Osteoblast (primary cell): ENCODE data around the gene LINC00237. TPM values are rescaled to one million over a fixed set of nuclear protein-coding genes. Genes with fewer than 3 reads are reported as not detected.

Experiments used
- DNase-seq: peaks from one replicate; pipeline ENCODE4 v3.0.0; 2011; ENCODE audit warnings: low spot score, mixed read lengths; ENCODE audit not compliant: insufficient read length; ENCODE audit errors: missing footprints
- H2AFZ ChIP-seq: 2 replicates; pipeline ENCODE4 v1.6.0; 2011; ENCODE audit warnings: mild to moderate bottlenecking, low read length
- H3K27ac ChIP-seq: 2 replicates; pipeline ENCODE4 v1.5.1; 2011; ENCODE audit warnings: mild to moderate bottlenecking, low read depth, low read length, moderate library complexity
- H3K27me3 ChIP-seq: 2 replicates; pipeline ENCODE4 v1.6.0; 2012; ENCODE audit warnings: mild to moderate bottlenecking, control low read depth, inconsistent platforms, low read length, moderate library complexity; ENCODE audit not compliant: insufficient read depth
- H3K36me3 ChIP-seq: 2 replicates; pipeline ENCODE4 v1.5.1; 2011; ENCODE audit warnings: mild to moderate bottlenecking, low read length, control low read depth, moderate library complexity; ENCODE audit not compliant: insufficient read depth
- H3K4me1 ChIP-seq: 2 replicates; pipeline ENCODE4 v1.5.1; 2011; ENCODE audit warnings: mild to moderate bottlenecking, low read length, control low read depth, moderate library complexity; ENCODE audit not compliant: insufficient read depth
- H3K4me2 ChIP-seq: 2 replicates; pipeline ENCODE4 v1.6.0; 2011; ENCODE audit warnings: mild to moderate bottlenecking, low read length; ENCODE audit not compliant: insufficient read depth
- H3K4me3 ChIP-seq: fragments of 200-600 bp; sonication (generic); 3 replicates; pipeline ENCODE4 v1.5.1; 2012; ENCODE audit warnings: mild to moderate bottlenecking, low read length, inconsistent platforms; ENCODE audit not compliant: insufficient read depth
- H3K79me2 ChIP-seq: 2 replicates; pipeline ENCODE4 v1.6.0; 2012; ENCODE audit warnings: mild to moderate bottlenecking, low read length, control low read depth, inconsistent platforms; ENCODE audit not compliant: insufficient read depth
- H3K9me3 ChIP-seq: 2 replicates; pipeline ENCODE4 v1.5.1; 2011; ENCODE audit warnings: low read depth, low read length, control low read depth
- H4K20me1 ChIP-seq: 2 replicates; pipeline ENCODE4 v1.6.0; 2012; ENCODE audit warnings: mild to moderate bottlenecking, low read length, control low read depth; ENCODE audit not compliant: insufficient read depth
- total RNA-seq: library from RNA; depleted of rRNA; stranded (reverse); fragments of >200 nt; gene quantifications from 2 replicates; pipeline ENCODE4 v1.2.3, GENCODE V29; 2012
- TF ChIP-seq, protein P1 (sequence below): IDR thresholded peaks from 2 replicates; pipeline ENCODE4 v1.5.1; 2011; ENCODE audit warnings: mild to moderate bottlenecking, low read depth, low read length, moderate library complexity; ENCODE audit errors: extremely low read depth

LINC00237 gene
- total RNA-seq, 1 donor = not detected

GRCh38 chr20:21074605-21075336 lies 31.4 kb downstream of the LINC00237 start:
- Histone ChIP-seq H3K4me2 (no peak overlapping the region), H3K36me3 (no peaks in the 10 kb centered on the region), H3K79me2 (no peaks in the 10 kb centered on the region), H3K27ac (no peak overlapping the region), H4K20me1 (no peaks in the 10 kb centered on the region), H3K9me3 (no peaks in the 10 kb centered on the region), H3K4me1 (no peaks in the 10 kb centered on the region), H3K27me3 (no peaks in the 10 kb centered on the region), H2AFZ (no peak overlapping the region), H3K4me3 (no peak overlapping the region)
- TF ChIP-seq, protein P1, sequence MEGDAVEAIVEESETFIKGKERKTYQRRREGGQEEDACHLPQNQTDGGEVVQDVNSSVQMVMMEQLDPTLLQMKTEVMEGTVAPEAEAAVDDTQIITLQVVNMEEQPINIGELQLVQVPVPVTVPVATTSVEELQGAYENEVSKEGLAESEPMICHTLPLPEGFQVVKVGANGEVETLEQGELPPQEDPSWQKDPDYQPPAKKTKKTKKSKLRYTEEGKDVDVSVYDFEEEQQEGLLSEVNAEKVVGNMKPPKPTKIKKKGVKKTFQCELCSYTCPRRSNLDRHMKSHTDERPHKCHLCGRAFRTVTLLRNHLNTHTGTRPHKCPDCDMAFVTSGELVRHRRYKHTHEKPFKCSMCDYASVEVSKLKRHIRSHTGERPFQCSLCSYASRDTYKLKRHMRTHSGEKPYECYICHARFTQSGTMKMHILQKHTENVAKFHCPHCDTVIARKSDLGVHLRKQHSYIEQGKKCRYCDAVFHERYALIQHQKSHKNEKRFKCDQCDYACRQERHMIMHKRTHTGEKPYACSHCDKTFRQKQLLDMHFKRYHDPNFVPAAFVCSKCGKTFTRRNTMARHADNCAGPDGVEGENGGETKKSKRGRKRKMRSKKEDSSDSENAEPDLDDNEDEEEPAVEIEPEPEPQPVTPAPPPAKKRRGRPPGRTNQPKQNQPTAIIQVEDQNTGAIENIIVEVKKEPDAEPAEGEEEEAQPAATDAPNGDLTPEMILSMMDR = no peak
- no peak for DNase-seq

DNA sequence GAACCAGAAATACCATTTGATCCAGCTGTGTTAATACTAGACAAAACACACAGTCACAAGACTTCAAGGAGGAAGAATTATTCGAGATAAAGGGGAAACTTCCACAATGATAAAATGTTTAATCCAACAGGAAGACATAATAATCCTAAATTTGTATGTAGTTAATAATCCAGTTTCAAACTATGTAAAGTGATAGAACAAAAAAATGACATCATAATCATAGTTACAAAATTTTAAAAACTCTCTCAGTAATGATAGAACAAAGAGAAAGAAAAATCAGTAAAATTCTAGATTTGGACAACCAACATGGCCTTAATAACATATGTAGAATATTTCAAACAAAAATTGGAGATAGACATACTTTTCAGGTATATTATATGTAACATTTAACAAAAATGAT lies 38.9 kb downstream of the LINC00237 start:
- Histone ChIP-seq H2AFZ (no peak overlapping the region), H3K27ac (no peak overlapping the region), H3K4me2 (no peak overlapping the region), H3K9me3 (no peaks in the 10 kb centered on the region), H3K4me1 (no peaks in the 10 kb centered on the region), H3K36me3 (no peaks in the 10 kb centered on the region), H4K20me1 (no peaks in the 10 kb centered on the region), H3K79me2 (no peaks in the 10 kb centered on the region), H3K27me3 (no peaks in the 10 kb centered on the region), H3K4me3 (no peak overlapping the region)
- DNase-seq = no peak
- TF ChIP-seq, protein P1 = no peak

GRCh38 chr20:21064924-21065323 lies 41.2 kb downstream of the LINC00237 start:
- no peaks in the 10 kb centered on the region for H3K79me2 ChIP-seq
- H3K36me3 ChIP-seq = no peaks in the 10 kb centered on the region
- TF ChIP-seq, protein P1 = no peak
- H3K27me3 ChIP-seq = no peaks in the 10 kb centered on the region
- H2AFZ ChIP-seq = no peak overlapping the region
- H3K4me3 ChIP-seq = no peak overlapping the region
- no peaks in the 10 kb centered on the region for H3K4me1 ChIP-seq
- no peak overlapping the region for H3K4me2 ChIP-seq
- H4K20me1 ChIP-seq = no peaks in the 10 kb centered on the region
- H3K9me3 ChIP-seq = no peaks in the 10 kb centered on the region
- no peak for DNase-seq
- no peak overlapping the region for H3K27ac ChIP-seq

- Histone ChIP-seq H3K27ac (no peak overlapping the region), H3K36me3 (no peaks in the 10 kb centered on the region), H3K4me3 (no peak overlapping the region), H3K4me1 (no peaks in the 10 kb centered on the region), H3K4me2 (no peak overlapping the region), H3K79me2 (no peaks in the 10 kb centered on the region), H3K9me3 (no peaks in the 10 kb centered on the region), H4K20me1 (no peaks in the 10 kb centered on the region), H2AFZ (no peak overlapping the region), H3K27me3 (no peaks in the 10 kb centered on the region)
- no peak for DNase-seq
- TF ChIP-seq, protein P1 = no peak
These were observed 42.9 kb downstream of the LINC00237 start for GRCh38 chr20:21063276-21063675.
